ENCODE data around the gene FBXO21.
"Not testable (repeated sequence)": the region's sequence is repeated elsewhere in the genome, so short reads cannot be mapped to it uniquely, and the experiment has no call there.

The FBXO21 gene

DNA sequence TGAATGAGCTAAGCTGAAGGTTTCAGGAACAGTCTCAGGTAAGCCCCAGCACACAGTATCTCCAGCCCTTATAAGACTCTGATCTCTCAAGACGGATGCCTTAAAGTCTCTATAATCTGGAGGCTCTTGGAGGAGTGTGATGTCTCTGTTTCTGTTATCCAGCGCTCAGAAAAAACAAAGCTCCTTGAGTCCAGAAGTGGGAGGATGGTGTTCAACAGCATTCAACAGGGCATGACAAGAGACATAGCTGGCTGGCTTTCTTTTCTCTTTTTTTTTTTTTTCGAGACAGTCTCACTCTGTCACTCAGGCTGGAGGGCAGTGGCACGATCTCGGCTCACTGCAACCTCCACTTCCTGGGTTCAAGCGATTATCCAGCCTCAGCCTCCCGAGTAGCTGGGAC is 59.5 kb downstream of the FBXO21 start:
- no peak for DNase-seq

DNA sequence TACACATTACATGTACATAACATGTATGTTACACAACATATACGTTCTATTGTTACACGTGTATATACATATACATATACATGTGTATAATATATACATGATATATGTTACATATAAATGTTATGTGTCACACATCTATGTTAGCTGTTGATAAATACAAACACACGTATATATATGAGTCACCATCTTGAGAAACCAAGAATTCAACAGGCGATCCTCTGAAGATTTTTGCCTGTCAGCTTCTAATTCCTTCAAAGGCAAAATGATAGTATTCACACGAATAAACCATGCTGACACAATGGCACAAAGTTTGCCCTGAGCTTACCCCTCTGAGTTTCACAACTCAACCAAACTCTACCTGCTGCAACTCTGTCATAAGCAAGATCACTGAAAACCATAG is 60.9 kb downstream of the FBXO21 start:
- no peak for DNase-seq

DNA sequence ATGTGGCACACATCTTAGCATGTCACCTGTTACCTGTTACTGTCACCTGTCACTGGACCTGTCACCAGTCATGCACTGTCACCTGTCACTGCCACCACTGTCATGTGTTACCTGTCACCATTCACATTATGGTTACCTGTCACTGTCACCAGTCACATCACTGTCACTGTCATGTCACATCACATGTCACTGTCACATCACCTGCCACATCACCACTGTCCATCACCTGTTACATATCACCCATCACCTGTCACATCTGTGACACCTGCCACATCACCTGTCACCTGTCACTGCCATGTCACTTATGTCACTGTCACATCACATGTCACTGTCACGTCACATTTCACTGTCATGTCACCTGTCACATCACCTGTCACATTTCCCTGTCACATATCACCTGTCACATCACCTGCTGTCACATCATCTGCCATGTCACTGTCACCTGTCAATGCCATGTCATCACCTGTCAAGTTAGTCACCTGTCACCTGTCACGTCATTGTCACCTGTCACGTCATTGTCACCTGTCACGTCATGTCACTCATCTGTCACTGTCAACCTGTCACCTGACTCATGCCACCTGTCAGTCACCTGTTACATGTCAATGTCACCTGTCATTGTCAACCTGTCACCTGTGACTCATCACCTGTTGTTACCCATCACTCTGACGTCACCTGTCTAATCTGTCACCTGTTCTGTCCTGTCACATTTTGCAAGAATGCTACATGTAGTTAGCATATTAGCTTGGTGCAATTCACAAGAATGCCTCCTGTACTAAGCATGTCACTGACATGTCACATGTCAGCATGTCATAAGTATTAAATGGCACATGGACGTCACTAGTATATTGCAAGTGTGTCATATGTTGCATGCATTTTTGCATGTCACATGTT is 62.1 kb downstream of the FBXO21 start:
- no peak for DNase-seq

DNA sequence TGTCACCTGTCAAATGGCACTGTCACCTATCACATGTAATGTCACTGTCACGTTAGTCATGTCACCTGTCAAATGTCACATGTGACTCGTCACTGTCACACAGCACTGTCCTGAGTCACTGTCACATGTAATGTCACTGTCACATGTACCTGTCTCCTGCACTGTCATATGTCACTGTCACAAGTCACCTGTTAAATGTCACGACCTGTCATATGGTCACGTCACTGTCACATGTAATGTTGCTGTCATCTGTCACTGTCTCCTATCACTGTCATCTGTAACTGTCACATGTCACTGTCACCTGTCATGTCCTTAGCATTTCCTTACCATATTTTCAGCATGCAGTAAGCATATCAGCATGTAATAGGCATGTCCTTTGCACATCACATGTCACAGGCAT is 63.9 kb downstream of the FBXO21 start:
- no peak for DNase-seq

DNA sequence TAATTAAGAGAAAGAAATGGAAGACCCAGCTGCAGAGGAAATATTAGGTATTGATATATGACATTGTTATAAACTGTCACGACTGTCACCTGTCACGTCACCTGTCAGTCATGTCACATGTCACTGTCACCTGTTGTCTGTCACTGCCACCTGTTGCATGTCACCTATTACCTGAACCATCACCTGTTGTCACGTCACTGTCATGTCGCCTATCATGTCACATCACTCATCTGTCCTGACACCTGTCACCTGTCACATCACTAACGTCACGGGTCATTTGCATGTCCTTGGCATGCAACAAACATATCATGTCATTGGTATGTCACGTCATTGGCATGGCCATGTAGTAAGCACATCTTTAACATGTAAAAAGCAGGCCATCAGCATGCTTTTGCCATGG is 64.5 kb downstream of the FBXO21 start:
- no peak for DNase-seq

DNA sequence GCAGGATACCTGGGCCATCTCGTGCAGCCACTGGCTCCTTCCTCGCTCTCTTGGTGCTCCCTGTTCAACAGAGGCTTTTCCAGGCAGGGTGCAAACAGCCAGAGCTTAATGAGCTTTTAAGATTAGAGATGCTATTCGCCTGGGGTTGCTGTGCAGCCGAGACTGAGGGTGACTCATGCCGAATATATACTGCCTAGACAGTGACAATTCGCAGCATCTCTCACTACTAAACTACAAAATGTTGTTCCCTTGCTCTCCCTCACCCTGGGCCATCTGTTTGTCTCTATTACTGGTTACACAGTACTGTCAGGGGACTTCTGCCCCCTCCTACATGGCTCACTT is 65.0 kb downstream of the FBXO21 start:
- DNase-seq, result no peak

DNA sequence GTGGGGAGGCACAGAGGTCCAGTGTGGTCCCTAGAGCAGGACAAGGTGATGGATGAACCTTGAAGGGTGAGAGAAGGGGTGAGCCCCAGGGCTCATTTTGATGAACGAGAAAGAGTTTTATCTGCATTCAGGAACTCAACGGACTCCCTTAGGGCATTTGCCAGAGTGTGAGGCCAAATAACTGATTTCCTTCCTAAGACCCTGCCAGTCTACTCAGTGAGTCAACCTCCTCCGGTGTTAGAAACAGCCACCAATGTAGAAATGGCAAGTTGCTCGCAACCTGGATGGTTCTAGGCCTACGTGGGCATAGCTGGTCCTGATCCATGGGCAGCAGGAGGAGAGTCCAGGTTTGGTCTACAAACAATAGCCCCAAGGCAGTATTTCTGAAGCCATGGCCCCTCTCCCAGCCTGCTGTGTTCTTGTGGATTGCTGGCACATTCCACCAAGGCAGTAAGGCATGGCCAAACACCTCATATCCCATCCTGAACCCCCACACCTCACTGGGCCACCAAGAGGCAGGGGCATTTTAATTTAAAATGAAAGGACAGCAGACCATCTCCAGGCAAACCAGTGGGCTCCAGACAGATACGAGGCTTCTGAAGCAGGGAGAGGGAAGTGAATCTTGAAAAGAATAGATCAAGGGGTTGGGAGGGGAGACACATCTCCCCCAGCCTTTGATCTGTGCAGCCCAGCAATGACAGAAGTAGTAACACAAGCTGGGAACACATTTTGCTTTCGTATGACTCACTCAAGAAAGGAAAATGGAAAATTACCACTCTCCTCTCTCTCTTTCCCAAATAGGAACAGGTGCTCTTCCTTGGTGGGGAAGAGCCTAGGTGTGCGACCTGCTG is 65.6 kb downstream of the FBXO21 start:
- no peak for DNase-seq

DNA sequence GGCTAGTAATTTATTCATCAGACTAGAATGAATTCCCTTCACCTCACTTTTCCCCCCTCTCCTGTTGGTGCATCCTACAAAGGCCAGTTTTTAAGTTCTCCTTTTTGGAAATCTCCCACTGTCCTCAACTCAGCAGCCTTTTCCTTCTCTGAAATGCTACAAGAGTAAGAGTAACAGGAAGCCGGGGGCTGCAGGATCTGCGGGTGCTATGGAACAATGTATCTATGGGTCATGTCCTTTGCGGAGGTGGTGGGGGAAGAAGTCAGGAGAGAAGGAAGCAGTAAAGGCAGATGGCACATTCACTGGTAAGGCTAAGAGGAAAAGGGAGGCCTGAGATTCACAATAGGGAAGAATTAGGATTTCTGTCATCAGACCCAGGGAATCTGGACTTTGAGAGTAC is 68.8 kb downstream of the FBXO21 start:
- DNase-seq, result peak; percentile 65 to 86

DNA sequence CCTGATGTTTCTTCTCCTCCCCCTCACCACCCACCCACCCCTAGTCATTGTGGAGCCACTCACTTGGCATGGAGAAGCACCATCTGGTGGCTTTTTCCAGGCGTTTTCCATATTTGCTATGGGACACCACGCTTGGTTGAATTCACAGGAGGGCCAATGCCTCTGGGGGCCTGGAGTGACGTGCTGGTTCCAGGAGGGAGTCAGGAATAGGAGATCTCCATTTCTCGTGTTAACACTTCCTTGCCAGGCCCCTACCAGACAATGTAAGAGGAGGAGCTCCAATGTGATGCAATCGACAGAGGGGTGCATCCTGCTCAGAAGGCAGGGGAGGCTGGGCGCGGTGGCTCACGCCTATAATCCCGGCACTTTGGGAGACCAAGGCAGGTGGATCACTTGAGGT is 69.5 kb downstream of the FBXO21 start:
- no peak for DNase-seq

DNA sequence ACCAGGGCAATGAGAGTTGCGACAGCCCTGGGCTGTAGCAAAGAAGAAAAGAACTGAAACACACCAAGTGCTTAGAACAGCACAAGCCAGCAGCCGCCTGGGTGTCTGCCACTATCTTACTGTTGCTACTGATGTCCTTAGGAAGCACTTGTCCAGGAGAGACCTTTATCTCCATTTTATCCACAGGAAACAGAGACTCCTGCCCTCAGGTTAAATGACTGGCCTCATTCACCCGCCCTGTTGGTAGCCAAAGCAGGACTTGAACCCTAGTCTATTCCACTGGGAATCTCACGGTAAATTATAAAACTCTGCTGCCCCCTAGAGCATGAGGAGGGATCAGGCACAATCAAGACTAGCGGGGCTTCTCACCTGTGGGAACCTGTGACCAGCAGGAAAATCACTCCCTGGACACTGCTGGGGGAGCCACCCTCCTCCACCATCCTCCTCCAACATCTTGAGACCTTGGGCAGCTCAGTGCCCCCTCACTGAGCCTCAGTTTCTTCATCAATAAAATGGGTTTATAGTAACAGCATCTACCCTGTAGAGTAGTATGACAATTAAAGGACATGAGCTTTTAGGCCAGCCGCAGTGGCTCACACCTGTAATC is 70.6 kb downstream of the FBXO21 start:
- peak in 1 of 2 donors; percentile 42 for DNase-seq

DNA sequence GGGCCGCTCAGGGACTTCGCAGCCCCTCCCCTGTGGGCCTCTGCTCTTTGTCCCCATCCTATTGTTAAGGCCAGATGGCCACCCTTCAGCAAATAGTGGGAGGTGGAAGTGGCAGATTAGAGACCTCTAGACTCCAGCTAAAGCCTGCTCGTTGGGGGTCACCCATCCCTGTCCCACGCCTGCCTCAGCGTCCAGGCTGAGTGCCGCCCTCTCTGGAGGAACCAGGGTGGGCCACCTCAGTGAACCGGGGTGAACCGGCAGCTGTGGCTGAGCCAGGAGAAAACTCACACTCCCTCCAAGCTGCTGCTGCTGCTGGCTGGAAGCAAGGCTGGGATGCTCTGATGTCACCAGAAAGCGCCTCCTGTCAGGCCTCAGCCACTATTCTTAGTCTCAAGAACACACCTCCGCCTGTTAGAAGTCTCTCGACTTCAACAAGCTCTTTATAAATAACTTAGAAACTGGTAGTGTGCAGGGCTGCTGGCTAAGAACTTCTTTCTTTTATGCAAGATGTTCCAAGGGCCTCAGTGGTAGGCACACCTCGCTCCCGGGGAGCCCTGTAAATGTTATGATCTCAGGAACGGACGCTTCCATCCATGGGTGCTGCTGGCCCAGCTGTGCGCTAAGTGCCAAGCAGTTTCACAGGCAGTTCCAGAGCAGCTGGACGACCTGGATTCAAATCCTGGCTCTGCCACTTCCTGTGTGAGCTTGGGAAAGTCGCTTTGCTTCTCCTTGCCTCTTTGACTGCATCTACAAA is 71.3 kb downstream of the FBXO21 start:
- DNase-seq, result no peak

DNA sequence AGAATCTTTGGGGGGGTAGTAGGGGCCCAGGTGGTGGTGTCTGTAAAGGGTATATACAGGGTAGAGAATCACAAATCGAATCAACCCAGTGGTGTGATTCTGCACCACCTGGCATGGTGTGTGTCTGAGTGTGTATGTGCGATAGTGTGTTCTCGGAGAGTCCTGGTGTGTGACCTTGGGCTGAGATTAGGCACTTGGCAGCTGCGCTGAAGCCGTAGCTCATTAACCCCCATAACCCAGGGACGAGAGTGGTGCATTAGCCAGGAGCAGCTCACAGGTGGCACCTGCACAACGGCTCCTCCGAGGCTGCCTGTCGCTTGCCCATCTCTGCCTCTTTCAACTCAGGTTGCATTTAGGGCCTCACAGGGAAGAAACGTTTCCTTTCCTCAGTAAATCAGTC is 75.5 kb downstream of the FBXO21 start:
- DNase-seq, result no peak

DNA sequence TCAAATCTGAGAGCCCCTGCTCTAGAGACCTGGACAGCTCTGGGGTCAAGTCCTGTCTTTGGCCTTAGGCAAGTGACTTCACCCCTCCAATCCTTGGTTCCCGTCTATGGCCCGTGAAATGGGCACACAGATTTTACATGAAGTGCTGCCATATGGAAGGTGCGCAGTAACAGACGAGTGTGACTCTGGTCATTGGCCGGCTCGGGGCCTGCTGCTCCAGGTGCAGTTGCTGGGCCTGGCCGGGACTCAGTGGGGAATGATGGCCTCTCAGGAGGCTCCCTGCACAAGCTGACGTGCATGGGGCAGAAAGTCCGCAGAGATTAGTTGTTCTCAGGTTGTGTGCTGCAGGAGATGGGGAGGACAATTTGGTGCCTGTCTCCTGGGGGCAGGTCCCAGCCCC is 77.0 kb downstream of the FBXO21 start:
- DNase-seq, result no peak

DNA sequence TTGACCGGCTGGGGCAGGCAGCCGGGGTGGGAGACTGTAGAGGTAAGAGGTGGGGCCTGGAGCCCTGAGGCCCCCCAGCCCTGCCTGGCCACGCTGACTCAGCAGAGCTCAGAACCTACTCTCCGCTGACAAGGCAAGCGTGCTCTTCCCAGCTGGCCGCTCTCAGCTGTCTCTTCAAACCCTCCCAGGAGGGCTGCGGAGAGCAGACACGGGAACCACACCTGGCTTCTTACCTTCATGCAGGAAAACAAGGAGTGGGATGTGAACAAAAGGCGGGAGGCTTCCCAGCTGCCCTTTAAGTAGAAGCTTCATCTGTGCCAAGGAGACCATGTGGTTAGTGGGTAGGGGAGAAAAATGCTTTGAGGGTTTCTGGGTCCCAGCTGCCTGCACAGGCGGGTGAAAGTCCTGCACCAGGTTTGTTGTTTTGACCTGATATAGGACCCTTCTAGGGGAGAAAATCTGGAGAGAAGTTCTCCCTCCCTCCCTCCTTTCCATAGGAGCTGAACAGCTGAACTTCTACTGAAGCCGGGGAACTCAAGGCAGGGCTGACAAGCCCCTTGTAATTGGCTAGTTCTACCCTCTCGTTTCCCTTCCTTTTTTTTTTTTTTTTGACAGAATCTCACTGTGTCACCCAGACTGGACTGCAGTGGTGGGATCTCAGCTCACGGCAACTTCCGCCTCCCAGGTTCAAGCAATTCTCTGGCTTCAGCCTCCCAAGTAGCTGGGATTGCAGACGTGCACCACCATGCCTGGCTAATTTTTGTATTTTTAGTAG is 78.3 kb downstream of the FBXO21 start:
- DNase-seq, result peak in 1 of 2 donors; percentile 15

DNA sequence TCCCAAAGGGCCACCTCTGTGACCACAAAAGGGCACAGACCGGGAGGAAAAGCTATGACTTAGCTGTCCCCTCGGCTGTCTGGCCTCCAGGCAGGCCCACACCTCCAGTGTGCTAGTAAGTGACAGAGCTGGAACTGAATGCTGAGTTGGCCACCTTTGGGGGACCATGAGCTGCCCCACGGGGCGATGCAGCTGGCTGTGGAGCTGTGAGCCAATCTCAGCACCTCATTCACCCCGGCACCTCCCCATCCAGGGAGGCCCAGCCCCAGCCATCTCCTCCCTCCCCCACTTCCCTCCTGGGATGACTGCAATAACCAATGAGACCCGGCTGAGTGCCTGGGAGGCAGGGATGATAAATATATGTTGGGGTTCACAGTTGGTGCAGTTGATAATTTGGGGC is 78.9 kb downstream of the FBXO21 start:
- DNase-seq, result no peak

DNA sequence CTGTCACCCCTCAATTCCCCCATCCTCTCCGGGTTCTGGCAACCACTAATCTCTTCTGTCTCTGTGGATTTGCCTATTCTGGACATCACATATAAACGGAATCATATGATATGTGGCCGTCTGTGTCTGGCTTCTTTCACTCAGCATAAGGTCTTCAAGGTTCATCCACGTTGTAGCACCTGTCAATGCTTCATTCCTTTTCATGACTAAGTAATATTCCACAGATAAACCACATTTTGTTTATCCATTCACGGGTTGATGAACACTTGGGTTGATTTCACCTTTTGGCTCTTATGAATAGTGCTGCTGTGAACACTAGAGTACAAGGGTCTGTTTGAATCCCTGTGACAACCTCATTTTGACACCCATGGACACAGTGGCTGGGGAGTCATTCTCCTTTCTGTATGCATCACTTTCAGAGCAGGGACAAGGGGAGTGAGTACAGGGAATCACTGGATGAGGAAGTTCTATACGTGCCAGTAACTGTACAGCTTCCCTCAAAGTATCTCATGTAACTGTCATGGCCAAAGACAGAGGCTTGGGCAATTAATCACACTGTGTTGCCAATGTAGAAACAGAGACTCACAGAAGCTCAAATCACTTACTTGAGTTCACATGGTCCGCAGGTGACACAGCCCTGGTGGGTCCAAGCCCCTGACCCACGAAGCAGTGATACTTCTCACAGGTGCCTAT is 80.2 kb downstream of the FBXO21 start:
- peak; percentile 14 to 22 for DNase-seq

DNA sequence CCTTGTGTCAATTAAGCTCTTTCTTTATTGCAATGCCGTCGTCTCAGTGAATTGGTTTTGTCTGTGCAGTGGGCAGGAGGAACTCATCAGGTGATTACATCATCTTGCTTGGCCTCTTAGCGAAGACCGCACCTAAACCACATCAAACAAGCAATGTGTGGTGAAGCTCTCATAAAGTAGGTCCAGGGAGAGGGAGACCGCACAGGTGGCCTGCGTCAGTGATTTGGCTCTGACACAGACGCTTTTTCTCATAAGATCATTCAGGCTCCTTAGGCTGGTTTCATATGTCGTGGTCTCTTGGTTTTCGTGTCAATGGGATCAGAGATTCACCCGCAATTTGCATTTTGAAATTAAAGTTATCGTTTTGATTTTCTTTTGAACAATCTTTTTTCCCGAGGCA is 84.4 kb downstream of the FBXO21 start:
- DNase-seq, result no peak

DNA sequence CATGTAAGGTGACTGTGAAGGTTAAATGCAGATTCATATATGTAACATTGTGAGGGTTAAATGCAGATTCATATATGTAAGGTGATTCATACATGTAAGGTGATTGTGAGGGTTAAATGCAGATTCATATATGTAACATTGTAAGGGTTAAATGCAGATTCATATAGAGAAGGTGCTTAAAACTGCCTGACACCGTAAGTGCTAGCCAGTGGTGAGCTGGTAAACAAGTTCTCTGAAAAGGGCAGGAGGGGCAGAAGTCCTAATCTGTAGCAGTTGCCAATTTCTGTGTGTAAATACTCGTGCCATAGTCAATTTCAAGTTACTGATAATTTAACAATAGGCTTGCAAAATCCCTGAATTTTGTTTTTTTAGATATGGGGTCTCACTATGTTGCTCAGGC is 86.3 kb downstream of the FBXO21 start:
- DNase-seq, result not testable (repeated sequence)

DNA sequence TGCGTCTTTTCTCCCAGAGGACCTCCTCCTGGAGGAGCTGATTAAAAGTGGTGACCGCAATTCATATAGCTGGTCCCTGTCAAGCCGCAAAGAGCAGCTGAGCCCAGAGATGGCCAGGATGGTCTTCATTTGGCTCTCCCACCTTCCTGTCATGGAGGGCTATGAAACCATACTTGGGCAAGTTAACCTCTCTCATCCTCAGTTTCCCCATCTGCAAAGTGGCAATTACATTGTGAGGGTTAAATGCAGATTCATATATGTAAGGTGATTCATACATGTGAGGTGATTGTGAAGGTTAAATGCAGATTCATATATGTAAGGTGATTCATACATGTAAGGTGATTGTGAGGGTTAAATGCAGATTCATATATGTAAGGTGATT is 87.5 kb downstream of the FBXO21 start:
- DNase-seq, result no peak

DNA sequence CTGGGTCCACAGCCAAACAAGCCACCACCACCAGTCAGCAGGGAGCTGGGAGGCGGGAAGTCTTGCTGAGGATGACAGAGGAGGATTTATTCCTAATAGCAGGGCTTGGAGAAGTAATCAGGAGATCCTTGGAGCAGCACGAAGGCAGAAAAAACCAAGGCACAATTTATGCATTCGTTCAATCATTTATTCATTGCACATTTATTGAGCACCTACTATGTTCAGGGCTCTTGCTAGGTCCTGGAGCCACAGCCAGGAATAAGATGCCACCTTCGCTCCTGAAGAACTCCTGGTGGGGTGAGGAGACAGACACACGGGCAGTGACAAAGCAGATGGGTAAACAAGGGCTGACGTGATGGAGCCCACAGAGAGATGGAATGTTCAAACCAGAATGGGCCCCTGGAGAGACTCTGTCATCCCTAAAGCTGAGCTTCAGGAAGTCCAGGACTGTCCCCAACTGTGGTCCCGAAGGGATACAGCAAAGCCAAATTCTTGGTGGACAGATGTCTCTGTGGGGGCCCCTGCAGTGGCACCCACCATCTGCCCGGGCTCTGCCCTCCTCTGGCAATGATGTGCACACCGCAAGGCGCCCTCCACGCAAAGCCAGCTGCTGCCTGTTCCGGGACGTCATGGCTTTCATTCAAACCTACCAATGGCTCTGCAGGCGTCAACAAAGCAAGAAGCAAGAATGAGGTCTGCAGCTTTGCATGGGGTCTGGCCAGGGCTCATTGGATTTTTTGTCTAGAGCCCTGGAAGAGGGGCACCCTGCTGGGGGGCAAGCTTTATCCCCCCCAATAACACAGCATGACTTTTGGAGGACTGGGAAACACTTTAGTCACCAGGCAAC is 88.1 kb downstream of the FBXO21 start:
- no peak for DNase-seq
